Cerebellar nuclear complex (tissue), 1 donor: Measurements from ENCODE around the gene DNMT3A.

Experiments used
- DNase-seq, 2 experiments: peaks; one replicate each; lab custom pipeline; 2025; lab: John Stamatoyannopoulos, UW

DNMT3A gene

DNA sequence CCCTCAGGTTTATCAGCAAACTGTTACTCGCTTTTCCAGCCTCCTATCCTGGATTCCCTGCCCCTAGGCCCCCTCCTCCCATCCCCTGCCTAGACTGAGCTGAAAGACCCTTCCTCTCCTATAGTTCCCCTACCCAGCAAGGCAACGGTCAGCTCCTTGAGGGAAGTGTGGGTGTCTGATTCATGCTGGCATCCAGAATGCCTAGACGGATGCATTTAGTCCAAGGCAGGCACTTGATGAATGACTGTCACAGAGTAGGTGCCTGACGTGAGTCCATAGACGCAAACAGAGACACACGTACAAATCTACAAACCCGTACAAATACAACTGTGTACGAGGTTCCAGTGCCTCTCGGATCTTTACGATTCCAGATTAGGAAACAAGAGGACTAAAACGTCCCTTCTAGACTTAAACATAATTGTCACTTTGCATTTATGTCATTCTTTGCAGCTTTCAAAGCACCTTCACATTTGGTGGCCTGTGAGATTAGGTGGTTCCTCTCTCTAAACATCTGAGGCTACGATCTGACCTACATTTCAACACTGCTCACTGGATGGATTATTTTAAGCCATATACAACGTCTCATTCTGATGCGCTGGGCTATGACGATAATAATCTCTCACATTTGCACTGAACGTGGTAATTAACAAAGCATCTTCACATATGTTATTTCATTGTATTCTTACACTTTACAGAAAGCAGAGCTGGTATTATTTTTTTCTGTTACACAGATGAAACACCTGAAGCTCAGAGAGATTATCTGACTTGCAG is 36.7 kb downstream of the DNMT3A start:
- peak in 1 of 2 experiments; percentile 14 for DNase-seq

DNA sequence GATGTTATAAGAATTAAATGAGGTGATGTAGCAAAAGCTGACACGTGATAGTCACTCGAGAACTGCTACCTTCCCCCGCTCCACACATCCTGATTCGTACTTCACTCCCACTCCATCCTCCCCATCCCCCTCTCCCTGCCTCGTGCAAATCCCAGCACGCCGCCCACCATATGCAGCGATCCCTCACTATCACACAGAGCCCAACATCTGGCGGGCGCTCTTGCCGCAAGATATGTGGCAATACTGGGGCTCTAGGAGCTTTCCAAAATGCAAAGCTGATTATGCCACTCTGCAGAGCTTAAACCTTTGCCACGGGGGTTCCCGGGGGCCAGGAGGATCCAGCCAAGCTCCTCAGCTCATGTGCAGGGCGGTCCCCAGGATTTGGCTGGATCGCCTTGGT is 37.4 kb downstream of the DNMT3A start:
- DNase-seq = no peak

DNA sequence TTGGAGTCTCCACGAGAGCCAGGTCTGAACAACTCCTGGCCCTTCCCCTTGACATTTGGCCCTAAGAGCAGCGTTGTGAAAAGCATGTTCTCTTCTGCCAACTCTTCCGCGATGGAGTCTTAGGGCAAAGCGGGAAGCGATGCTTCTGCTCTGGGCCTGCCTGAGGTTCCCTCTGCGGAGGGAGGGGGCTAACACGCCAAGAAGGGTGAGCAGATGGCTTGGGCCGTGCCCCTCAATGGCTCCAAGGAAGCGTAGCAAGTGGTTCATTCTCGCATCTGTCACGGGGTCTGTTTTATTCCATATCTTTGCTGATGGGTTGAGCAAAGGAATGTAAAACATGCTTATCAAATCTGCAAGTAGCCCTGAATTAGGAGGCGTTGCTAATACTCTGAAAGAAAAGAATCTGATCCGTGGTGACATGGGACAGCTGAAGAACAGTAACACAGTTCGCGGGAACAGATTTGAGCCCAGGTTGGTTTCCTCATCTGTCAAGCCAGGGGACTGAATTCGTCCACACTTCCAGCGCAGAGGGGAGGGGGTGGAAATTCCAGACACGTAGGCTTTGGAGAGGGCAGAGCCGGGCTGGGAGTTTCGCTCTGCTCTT is 38.0 kb downstream of the DNMT3A start:
- peak in 1 of 2 experiments; percentile 21 for DNase-seq

DNA sequence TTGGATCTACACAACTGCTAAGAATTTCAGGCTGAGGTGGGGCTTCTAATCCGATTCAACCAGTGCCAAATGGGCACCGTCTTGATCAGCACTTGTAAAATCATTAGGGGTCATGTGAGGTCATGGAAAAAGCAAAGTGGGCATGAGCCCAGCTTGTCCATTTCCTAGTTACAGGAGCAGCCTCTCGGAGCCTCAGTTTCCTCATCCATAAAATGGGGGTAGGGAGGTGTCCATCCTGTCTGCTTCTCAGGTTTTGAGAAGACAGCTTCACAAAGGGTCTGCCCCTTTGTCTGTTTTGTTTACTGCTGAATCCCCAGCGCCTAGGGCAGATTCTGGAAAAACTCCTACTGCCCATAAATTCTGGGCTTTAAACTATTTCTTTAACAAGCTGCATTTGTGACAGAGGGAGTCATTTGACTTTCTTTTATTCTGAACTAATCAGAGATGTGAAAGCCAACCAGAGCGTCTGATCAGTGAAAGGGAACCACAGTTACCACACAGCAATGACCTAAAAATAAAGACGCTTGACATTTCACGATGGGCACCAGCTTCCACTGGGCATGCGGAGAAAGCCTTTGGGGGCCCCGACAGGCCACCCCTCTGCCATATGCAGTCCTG is 38.9 kb downstream of the DNMT3A start:
- DNase-seq = peak in 1 of 2 experiments; percentile 19

DNA sequence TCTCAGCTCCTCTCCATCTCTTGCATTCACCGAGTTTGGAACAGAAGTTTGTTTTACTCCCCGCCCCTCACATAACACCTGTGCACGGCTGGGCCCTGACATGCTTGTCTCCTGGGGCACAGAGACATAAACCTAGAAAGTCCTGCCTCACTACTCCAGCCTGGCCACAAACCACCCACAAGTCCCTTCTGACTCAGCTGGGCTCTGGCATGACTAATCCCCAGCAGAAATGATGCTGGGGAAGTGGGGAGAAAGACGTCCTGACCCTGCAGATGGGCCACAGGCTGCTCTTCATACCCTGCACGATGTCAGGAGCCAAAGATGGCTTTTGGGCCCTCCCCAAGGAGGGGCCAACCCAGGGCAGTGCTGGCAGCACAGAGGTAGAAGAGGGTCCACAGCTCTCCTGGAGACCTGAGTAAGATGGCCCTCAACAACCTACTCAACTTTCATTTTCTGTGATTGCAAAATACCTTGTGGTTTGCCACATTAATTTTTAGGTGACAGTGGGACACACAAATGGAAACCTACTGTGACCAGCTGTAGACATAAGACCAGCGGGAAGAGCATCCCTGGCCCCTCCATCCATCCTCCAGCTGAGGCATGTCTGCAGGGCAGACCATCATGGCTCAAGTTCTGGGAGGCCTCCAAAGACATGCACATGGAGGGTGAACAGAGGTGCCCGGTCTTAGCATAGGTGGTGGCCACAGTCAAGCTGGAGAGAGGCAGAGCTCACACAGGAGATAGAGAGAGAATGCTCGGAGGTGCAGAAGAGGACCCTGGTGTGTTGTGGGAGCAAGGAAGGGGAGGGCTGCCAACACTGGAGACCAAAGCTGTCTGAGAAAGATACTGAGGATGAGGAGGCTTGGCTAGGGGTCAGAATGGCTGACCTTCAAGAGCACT is 40.0 kb downstream of the DNMT3A start:
- no peak for DNase-seq

DNA sequence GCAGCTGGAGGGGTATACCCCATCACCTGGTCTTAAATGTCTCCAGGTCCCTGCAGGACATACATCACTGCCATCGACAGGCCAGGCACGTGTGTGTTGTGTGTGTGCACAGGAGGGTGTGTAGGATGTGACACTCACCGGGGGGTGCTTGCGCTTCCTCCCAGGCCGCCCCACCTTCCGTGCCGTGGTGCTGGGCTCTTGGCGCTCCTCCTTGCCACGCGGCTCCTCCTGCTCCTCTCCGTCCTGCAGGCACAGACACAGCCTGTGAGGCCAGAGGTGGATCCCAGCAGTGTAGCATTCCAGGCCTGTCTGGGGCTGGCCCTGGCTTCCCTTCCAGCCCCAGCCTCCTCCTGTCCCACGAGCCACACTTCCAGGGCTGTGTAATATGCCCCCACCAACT is 41.7 kb downstream of the DNMT3A start:
- DNase-seq = no peak

DNA sequence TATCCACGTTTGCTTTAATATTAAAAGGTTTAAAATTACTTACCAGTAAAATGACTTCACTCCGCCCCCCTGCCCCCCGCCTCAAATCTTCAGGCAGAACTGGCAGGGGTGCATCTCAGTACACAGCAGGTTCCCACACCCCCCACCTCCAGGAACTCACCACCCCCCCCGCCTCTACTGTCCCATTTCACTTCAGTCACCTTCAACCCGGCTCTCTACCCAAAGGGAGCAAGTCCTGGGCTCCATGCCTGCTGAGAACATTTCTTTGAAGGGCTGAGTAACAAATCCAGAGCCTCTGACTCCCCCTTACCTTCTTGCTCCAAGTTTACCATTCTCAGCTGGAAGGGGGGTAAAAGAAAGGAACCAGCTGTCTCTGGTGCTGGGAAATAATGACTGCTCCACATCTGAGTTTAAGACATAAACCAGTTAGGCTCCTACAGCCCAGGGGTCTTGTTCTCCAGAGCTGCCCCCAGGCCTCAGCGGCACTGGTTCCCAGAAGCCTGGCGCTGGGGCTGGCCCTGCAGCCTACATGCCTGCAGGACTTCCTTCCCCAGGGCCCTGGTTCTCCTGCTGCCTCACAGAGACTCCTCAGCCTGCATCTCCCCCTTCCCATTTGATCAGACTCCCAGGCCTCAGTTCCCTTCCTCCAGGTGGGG is 42.8 kb downstream of the DNMT3A start:
- no peak for DNase-seq

DNA sequence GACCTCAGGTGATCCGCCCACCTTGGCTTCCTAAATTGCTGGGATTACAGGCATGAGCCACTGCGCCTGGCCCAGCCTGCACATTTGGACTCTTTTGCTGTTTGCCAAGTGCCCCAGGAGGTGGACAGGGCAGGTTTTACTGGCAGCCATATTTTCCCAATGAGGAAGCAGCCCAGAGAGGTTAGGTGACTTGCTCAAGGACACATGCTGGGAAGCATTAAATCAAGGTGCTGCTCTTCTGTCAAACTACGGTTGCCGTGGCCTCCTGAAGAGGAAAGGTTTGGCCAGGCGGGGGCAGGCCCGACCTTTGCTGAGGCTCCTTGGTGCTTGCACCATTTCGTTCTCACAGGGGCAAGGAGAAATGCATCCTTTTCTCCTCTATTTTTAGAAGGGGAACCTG is 44.0 kb downstream of the DNMT3A start:
- no peak for DNase-seq

DNA sequence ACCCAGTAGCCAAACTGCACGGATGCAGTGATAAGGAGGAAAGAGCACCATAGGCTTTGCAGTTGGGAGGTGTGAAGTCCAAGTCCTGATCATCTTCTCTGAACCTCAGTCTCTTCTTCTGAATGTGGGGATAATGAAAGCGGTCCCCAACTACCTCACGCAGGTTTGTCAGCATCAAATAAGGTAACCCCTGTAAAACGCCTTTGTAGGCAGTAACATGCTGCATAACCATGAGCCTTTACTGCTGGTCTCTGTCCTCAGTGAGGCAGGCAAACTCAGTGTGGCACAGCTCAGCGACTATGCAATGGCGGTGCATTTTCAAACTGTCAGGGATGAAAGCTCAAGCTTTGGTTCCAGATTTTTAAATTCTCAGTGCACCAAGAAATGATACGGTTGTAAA is 46.1 kb downstream of the DNMT3A start:
- no peak for DNase-seq

DNA sequence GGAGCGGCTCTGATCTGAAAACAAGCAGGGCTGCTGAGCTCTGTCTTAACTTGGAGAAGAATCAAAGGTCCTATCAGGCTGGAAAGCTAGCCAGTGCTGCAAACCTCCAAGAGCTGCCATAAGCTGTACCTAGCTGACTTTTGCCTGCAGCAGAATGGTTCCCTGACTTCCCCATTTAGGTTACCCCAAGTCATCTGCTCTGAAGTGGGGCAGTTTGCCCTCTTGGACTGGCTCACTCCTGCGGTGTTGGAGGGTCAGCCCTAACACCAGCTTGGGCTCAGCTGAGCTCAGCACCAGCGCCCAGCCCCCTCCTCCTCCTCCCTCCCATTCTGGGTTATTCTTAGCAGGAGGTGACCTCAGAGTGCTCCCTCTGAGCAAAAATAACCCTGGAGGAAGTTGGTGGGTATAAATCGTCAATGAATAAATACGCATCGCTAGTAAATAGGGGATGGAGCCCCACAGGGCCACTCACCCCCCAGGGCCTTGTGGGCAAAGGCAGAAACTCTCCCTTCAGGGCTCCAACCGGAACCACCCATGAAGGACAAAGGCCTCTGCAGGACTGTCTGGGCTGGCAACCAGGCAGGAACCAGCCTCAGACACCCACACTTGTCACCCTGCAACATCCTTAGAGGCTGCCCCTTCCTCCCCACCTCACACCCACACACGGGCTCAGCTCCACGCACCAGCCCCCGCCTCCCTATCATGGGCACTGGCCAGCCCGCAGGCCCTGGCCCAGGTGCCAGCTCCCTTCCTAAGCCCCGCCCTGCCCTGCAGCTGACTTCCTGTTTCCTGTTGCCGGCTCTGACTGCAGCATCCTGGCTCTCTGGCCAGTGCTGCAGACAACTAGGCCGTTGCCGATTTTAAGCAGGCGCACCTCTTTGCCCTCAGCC is 46.9 kb downstream of the DNMT3A start:
- peak; percentile 25 to 26 for DNase-seq

DNA sequence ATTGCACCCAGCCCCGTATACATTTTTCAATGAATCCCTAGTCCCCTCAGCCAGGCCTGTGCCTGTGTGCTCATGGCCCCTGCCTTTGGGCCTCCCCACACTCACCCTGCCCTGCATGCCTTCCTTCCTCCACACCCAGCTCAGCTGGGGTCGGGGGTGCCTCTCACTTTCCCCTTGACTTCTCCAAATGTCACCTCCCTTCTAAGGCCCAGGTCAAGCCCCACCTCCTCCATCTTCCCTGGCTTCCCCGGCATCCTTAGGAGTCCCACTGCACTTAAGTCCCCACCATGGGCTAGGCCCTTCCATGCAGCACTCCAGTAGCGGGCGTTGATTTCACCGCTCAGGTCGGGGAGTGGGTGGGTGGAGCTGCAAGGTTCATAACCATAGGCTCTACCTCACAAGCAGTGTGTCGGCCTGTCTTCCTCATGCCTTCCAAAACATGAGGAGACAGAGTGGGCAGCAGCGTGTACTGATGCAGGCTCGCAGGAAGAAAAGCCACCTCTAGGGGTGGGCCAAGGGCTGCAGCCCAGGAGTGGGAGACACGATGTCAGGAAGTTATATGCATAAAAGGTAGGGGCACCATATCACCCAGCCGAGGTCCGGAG is 47.7 kb downstream of the DNMT3A start:
- DNase-seq = no peak

DNA sequence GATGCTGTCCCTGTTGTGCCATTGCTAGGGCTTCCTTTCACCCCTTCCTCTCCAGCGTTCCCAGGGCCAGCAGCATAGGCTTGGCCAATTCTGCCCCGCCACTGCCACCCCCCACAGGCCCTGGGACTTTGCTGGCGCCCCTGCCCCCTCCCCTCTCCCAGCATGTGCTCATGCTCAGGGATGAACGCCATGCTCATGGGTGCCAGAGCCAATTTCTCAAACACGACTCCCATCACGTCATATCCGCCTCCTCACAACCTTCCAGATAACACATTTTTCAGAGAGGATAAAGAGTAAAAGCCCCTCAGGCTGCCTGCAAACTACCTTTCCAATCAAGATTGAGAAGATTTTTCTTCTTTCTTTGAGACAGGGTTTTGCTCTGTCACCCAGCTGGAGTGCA is 48.6 kb downstream of the DNMT3A start:
- DNase-seq = no peak

DNA sequence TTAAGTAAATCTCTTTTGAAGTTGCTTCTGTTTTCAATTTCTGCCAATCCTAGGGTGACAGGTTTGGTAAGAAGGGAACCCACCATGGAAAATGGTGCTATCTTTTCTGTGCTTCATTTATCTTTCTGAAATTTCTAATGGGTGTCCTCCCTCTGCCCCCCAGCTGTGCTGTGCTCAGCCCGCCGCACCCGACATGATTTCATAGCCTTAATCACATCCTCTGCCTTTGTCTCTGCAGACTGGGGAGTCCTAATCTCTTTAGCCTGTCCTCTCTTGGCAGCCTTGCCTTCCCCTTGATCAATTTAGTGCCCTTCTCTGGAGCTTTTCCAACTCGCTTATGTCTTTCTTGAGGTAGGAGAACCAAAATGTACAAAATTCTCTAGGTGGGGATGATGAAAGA is 49.3 kb downstream of the DNMT3A start:
- no peak for DNase-seq

DNA sequence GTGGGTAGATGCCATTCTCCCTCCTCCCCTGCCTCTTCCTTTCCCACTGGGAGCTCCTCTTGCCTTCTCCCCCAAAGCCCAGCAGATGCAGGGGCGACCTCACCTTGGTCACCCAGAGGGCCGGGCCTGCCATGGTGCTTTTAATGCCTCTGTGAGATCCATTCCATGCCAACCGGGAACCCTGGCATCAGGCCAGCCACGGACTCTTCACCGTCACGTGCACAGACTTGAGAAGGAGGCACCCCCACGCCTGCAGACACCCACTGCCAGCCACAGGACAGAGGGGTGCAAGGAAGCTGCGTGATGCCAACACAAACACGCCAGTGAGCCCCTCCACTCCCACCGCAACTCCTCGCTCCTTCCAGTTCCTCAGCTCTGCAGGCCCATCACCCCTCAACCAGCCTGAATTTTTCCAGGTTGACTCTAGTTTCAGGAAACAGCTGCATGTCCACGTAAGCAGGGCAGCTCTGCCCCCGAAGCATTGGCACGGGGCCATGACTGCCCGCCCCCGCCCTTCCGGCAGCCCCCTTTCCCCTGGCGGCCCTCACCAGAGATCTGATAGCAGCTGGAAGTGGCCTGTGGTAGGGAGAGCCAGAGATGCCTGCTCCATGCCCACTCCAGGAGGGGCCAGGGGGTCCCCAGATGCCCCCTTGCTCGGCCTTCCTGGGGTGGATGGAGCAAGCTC is 50.8 kb downstream of the DNMT3A start:
- no peak for DNase-seq

DNA sequence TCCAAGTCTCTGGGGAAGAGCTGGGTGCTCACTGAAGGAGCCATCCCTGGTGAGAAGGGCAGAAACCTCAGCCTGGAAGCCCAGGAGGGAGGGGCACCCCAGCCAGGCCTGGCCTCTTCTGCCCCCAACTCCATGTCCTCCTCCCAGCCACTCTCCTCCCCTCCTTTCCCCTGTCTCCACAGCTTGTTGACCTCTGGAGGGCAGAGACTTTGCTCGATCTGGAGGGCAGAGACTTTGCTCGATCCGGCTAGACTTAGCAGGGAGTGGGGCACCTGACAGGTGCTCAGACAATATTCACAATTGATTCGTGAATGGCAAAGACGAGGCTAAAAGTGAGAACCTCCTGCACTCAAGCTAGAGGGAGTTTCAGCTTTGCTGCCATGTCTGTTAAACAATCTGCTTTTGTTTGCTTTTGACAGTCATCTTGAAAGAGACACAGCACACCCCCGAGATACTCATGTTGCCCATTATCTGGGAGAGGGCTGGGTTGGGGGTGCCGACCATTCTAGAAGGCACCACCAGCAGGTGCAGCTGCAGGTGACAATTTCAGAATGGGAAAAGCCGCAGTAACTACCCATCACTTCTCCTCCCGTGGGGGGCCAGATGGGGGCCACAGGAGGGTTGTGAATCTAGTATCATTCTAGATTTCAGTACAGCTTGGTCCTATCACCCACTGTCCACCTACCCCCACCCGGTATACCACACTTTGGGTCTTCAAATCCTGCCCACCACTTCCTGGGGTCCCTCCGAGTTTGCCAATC is 54.8 kb downstream of the DNMT3A start:
- DNase-seq = no peak

DNA sequence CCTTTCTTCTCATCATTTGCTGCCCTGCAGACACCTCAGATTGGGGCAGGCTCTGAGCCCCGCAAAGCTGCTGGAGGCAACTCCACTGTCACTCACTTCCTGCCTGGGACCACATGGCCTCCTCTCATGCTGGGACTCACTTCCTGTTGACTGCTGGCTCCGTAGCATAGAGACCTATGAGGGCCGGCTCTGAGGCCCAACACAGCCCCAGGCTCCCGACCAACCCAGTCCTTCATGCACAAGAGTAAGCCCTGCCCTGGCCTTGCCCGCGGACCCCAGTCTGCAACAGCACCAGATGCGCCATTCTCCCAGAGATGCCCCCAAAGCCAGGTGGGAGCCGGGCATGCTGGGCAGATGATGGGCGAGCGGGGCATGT is 55.7 kb downstream of the DNMT3A start:
- DNase-seq = no peak

DNA sequence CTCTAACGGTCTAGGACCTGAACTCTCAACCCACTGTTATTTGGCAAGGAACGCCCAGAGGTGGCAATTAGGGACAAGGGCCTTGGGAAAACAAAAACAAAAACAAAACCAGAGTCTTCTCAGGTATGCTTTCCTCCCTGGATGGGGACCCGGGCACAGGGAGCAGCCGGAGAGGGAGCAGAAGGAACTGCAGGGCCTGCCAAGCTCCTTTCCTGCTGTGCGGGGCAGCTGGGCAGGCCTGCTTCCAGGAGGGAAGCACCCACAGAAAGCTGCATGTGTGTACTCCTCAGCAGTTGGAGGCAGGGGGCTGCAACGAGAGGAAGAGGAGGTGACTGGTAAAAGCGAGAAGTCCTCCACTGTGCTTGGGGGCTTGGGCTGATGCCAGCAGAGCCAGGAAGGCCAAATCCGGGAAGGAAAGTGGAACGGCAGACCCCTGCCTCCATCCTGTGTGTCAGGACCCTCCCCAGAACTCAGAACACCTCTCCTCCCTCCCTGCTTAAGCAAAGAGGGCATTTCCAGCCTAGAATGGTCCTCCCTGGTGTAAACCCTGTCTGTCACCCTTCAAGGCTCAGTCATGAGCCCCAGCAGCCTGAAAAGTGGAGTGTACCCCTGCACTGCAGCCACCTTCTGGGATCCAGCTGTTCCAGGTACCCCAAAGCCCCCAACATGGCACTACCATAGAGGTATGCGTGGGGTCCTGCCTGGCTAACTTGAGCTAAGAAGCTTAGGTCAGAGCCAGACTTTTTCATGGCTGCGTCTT is 56.3 kb downstream of the DNMT3A start:
- DNase-seq = peak in 1 of 2 experiments; percentile 40

DNA sequence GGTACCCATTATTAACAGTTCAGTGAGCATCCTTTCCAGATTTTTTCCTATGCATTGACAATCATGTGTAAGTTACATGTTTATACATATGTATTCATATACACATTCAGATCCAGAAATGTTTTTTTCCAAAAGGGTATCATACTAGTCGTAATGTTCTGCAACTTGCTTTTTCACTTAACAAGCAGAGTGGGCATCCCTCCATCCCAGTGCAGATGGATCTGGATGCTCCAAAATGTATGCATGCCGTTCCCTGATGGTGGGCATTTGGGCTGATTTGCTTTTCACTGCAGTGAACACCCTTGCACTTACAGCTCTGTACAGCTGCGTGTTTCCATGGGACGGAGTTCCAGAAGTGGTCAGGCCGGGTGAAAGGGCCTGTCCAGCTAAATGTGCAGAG is 57.0 kb downstream of the DNMT3A start:
- no peak for DNase-seq
